Pancreas (tissue), 10 donors: ENCODE measurements around the gene RFC4. TPM values are rescaled to one million over a fixed set of nuclear protein-coding genes. Genes with fewer than 3 reads are reported as not detected.

ENCODE experiments used
- ATAC-seq, 4 donors: fragments of 200-7000 bp; cut with Tn5 transposase; one replicate each; pipeline versions ENCODE4 v1.8.0 to v1.9.1; 2020; ENCODE audit warnings: mild to moderate bottlenecking in 4 of 4, moderate library complexity in 4 of 4
- DNase-seq, 6 donors: peaks; one replicate each; pipeline ENCODE4 v3.0.0-alpha.2; 2020
- FAIRE-seq: peaks from 2 replicates; lab custom pipeline; 2012; peaks lifted over from hg19 to GRCh38; lab: Jason Lieb, UNC
- H3K27ac ChIP-seq, 4 donors: fragments of 200-600 bp; sonication (generic); 1 replicate in 3 of 4; 2 replicates in 1 of 4; pipeline versions ENCODE4 v1.5.0 to v1.8.0; 2020
- H3K27me3 ChIP-seq, 4 donors: fragments of 200-600 bp; one replicate each; pipeline ENCODE4 v1.8.0; 2021
- H3K36me3 ChIP-seq, 3 donors: fragments of 200-600 bp; sonication (generic) in 1 of 3; one replicate each; pipeline versions ENCODE4 v1.5.0 to v1.8.0; 2020 to 2021
- H3K4me1 ChIP-seq, 3 donors: fragments of 200-600 bp; one replicate each; pipeline ENCODE4 v1.8.0; 2021
- H3K4me3 ChIP-seq, 4 donors: fragments of 200-600 bp; sonication (generic) in 2 of 4; one replicate each; pipeline versions ENCODE4 v1.5.0 to v1.8.0; 2020 to 2021
- H3K9me3 ChIP-seq, 4 donors: fragments of 200-600 bp; one replicate each; pipeline ENCODE4 v1.8.0; 2021
- CTCF ChIP-seq, 4 donors: fragments of 200-600 bp; sonication (generic) in 3 of 4; IDR thresholded peaks; one replicate each; pipeline versions ENCODE4 v1.5.0 to v1.8.0; 2021; ENCODE audit warnings: antibody characterized with exemption in 4 of 4
- WGBS, 2 donors: extraction: QIAGEN DNeasy Blood & Tissue Kit; methylation state at CpG; one replicate each; pipeline ENCODE4 v1.1.7; 2013; 5-methylcytosine and 5-hydroxymethylcytosine counted together
- intact Hi-C, 3 donors: fragments of 100-400 bp; cut with DNase I; formaldehyde crosslinking; loops; one replicate each; pipeline versions ENCODE4 v1.11.1 to v1.14.2; 2022
- polyA plus RNA-seq, 2 donors: library from polyadenylated mRNA; stranded (reverse); fragments of 200-250 nt; gene quantifications; one replicate each; pipeline ENCODE4 v1.2.3, GENCODE V29; 2013
- total RNA-seq, 6 donors: library from RNA; stranded (reverse); fragmentation: NEBNext Ultra II Directional in 4 of 6; extraction: Animal tissue kit (Norgen Biotek cat#: 25700) in 4 of 6; gene quantifications; one replicate each; pipeline versions ENCODE4 v1.2.1 to v1.2.4, GENCODE V29; 2021 to 2023
- donor health status: healthy with polysubstance abuse.
- donor health status: DM: no; HTN: no; CAD: no; lungs with moderate emphysema.
- donor health status: DM: no; HTN: no; CAD: no.
- donor health status: control.
- donor health status: control.
- donor health status: Bipolar disorder and iron deficiency.
- donor health status: DM: yes; HTN: yes; CAD: no.
- donor health status: DM: no; HTN: no; CAD: no.
- donor health status: DM: no; HTN: no; CAD: no.
- donor health status: DM: yes; HTN: yes; CAD: no.

The RFC4 gene
- total and polyA plus RNA-seq, 8 donors = 5.1 to 11.5 (median 8.0) TPM

- H3K4me3 ChIP-seq = no peak overlapping the region
- no peaks in the 10 kb centered on the region for H3K4me1 ChIP-seq
- FAIRE-seq (no peak), ATAC-seq (no peak), DNase-seq (no peak)
- no peaks in the 10 kb centered on the region for H3K36me3 ChIP-seq
- TF ChIP-seq CTCF (IDR thresholded peaks at IDR 0.05) = no peak
- WGBS, 2 donors = 81 to 85% methylated on average over 5 of the region's 5 CpGs
- no peak overlapping the region for H3K27ac ChIP-seq
- intact Hi-C loops = loop anchor here in 1 of 3 donors (10.0 kb wide), 1 partner anchor 140 kb away; the partner anchor contains the start of gene AHSG
- H3K27me3 ChIP-seq = no peaks in the 10 kb centered on the region
- H3K9me3 ChIP-seq = no peaks in the 10 kb centered on the region
These were observed 51.4 kb downstream of the RFC4 start for GRCh38 chr3:186754871-186755270.

- DNase-seq (no peak), ATAC-seq (no peak), FAIRE-seq (no peak)
- no peaks in the 10 kb centered on the region for H3K9me3 ChIP-seq
- TF ChIP-seq CTCF (IDR thresholded peaks at IDR 0.05) = no peak
- no peak overlapping the region for H3K27ac ChIP-seq
- no peaks in the 10 kb centered on the region for H3K36me3 ChIP-seq
- no peaks in the 10 kb centered on the region for H3K27me3 ChIP-seq
- H3K4me3 ChIP-seq = no peak overlapping the region
- intact Hi-C loops = loop anchor here in 1 of 3 donors (10.0 kb wide), 1 partner anchor 139 kb away; the partner anchor contains the start of gene AHSG
- H3K4me1 ChIP-seq = no peaks in the 10 kb centered on the region
- 71 to 72% methylated on average over 7 of the region's 7 CpGs for WGBS, 2 donors
These were observed 52.3 kb downstream of the RFC4 start for GRCh38 chr3:186754006-186754405.

- H3K4me1 ChIP-seq = no peaks in the 10 kb centered on the region
- TF ChIP-seq CTCF (IDR thresholded peaks at IDR 0.05) = no peak
- DNase-seq = no peak
- H3K4me3 ChIP-seq = no peak overlapping the region
- no peak for ATAC-seq
- H3K36me3 ChIP-seq = no peaks in the 10 kb centered on the region
- H3K9me3 ChIP-seq = no peaks in the 10 kb centered on the region
- no peaks in the 10 kb centered on the region for H3K27me3 ChIP-seq
- intact Hi-C loops = loop anchor here in 1 of 3 donors (10.0 kb wide), 1 partner anchor 137 kb away; the partner anchor contains the start of gene AHSG
- 62 to 76% methylated on average over 3 of the region's 3 CpGs for WGBS, 2 donors
- no peak for FAIRE-seq
- no peak overlapping the region for H3K27ac ChIP-seq
These were observed 54.8 kb downstream of the RFC4 start for GRCh38 chr3:186751480-186751879.

GRCh38 chr3:186750316-186750715 is 56.0 kb downstream of the RFC4 start:
- no peak for TF ChIP-seq CTCF (IDR thresholded peaks at IDR 0.05)
- 94 to 95% methylated on average over 2 of the region's 2 CpGs for WGBS, 2 donors
- Histone ChIP-seq H3K4me1 (no peaks in the 10 kb centered on the region), H3K36me3 (no peaks in the 10 kb centered on the region), H3K27me3 (no peaks in the 10 kb centered on the region), H3K4me3 (no peak overlapping the region), H3K9me3 (no peaks in the 10 kb centered on the region), H3K27ac (no peak overlapping the region)
- DNase-seq (no peak), FAIRE-seq (no peak), ATAC-seq (no peak)
- intact Hi-C loops = loop anchor here in 1 of 3 donors (10.0 kb wide), 1 partner anchor 136 kb away; the partner anchor contains the start of gene AHSG

- ATAC-seq = peak; percentile 51 to 86 (median 84)
These were observed 60.3 kb downstream of the RFC4 start for GRCh38 chr3:186746008-186746407.

More at GRCh38 chr3:186746008-186746407, 60.3 kb downstream of the RFC4 start:
- no peaks in the 10 kb centered on the region for H3K36me3 ChIP-seq
- WGBS, 2 donors = 40 to 42% methylated on average over 10 of the region's 10 CpGs
- DNase-seq (peak in 3 of 6 donors; percentile 23 to 34 (median 28)), FAIRE-seq (no peak)
- H3K9me3 ChIP-seq = no peaks in the 10 kb centered on the region
- no peak overlapping the region for H3K4me3 ChIP-seq
- H3K27ac ChIP-seq = peak overlapping the region in 1 of 4 donors; percentile 4
- peaks cover 0 to 19% (median 14%) of the 10 kb centered on the region in 3 donors for H3K4me1 ChIP-seq
- intact Hi-C loops = no loop called here
- TF ChIP-seq CTCF (IDR thresholded peaks at IDR 0.05) = no peak
- H3K27me3 ChIP-seq = no peaks in the 10 kb centered on the region
